WTC11 (cell line): ENCODE results near the gene MAEA. TPM values are rescaled to one million over a fixed set of nuclear protein-coding genes. Genes with fewer than 3 reads are reported as not detected.

Experiments
- ATAC-seq: fragments of 200-7000 bp; cut with Tn5 transposase; 2 replicates; pipeline ENCODE4 v1.10.0; 2021; ENCODE audit warnings: mild to moderate bottlenecking, moderate library complexity
- CTCF ChIA-PET: fragments of 300-600 bp; sonication (Branson Sonifier 250); formaldehyde crosslinking; loops from one replicate; lab custom pipeline; 2021; ENCODE audit warnings: antibody characterized with exemption; lab: Charles Lee
- POLR2A ChIA-PET: fragments of 350-600 bp; sonication (Branson Sonifier 250); formaldehyde crosslinking; loops from one replicate; lab custom pipeline; 2021; ENCODE audit warnings: antibody characterized with exemption; lab: Charles Lee
- DNase-seq: peaks from one replicate; pipeline ENCODE4 v3.0.0; 2021; ENCODE audit warnings: low spot score
- H3K27ac Mint-ChIP-seq: 2 replicates; pipeline ENCODE4 v1.8.0; 2021; ENCODE audit warnings: mixed read lengths
- H3K27me3 Mint-ChIP-seq: 2 replicates; pipeline ENCODE4 v1.8.0; 2021; ENCODE audit warnings: low read depth, mild to moderate bottlenecking, moderate library complexity, mixed read lengths
- H3K36me3 Mint-ChIP-seq: 2 replicates; pipeline ENCODE4 v1.8.0; 2021; ENCODE audit warnings: mixed read lengths
- H3K4me1 Mint-ChIP-seq: 2 replicates; pipeline ENCODE4 v1.8.0; 2022; ENCODE audit warnings: mixed read lengths
- H3K4me3 Mint-ChIP-seq: 2 replicates; pipeline ENCODE4 v1.8.0; 2021; ENCODE audit warnings: mild to moderate bottlenecking, moderate library complexity, mixed read lengths
- H3K9me3 Mint-ChIP-seq: 2 replicates; pipeline ENCODE4 v1.8.0; 2021; ENCODE audit warnings: mixed read lengths
- CREB1 ChIP-seq: sonication (generic); formaldehyde crosslinking; IDR thresholded peaks from 2 replicates; pipeline ENCODE4 v1.8.0; 2023; ENCODE audit warnings: mild to moderate bottlenecking, missing genetic modification reagents
- FOXP1 ChIP-seq: sonication (generic); formaldehyde crosslinking; IDR thresholded peaks from 2 replicates; pipeline ENCODE4 v1.8.0; 2022; ENCODE audit warnings: missing genetic modification reagents, mild to moderate bottlenecking, moderate library complexity, borderline replicate concordance
- GABPB1 ChIP-seq: sonication (generic); formaldehyde crosslinking; IDR thresholded peaks from 2 replicates; pipeline ENCODE4 v1.8.1; 2023; ENCODE audit warnings: mild to moderate bottlenecking, missing genetic modification reagents
- MXD4 ChIP-seq: fragments of 250-450 bp; sonication (Bioruptor Pico); IDR thresholded peaks from 2 replicates; pipeline ENCODE4 v1.8.0; 2021; ENCODE audit warnings: mild to moderate bottlenecking, moderate library complexity, borderline replicate concordance
- NFYB ChIP-seq: sonication (generic); formaldehyde crosslinking; conservative IDR thresholded peaks from 2 replicates; pipeline ENCODE4 v1.8.0; 2022; ENCODE audit warnings: low read depth, missing genetic modification reagents
- NR1H2 ChIP-seq: sonication (generic); formaldehyde crosslinking; IDR thresholded peaks from 2 replicates; pipeline ENCODE4 v1.9.0; 2021; ENCODE audit warnings: mild to moderate bottlenecking, moderate library complexity, missing genetic modification reagents
- TCF7 ChIP-seq: sonication (generic); formaldehyde crosslinking; IDR thresholded peaks from 2 replicates; pipeline ENCODE4 v1.8.0; 2022; ENCODE audit warnings: mild to moderate bottlenecking, low read depth, missing genetic modification reagents, moderate library complexity
- ZNF138 ChIP-seq: sonication (generic); formaldehyde crosslinking; conservative IDR thresholded peaks from 2 replicates; pipeline ENCODE4 v1.8.1; 2022; ENCODE audit warnings: mild to moderate bottlenecking, moderate library complexity, missing genetic modification reagents
- ZNF219 ChIP-seq: sonication (generic); formaldehyde crosslinking; IDR thresholded peaks from 2 replicates; pipeline ENCODE4 v1.8.0; 2023; ENCODE audit warnings: missing genetic modification reagents, mild to moderate bottlenecking, borderline replicate concordance
- total RNA-seq: library from RNA; stranded (reverse); gene quantifications from 3 replicates; pipeline ENCODE4 v1.2.3, GENCODE V29; 2021
- TF ChIP-seq, protein P1 (sequence below): sonication (generic); formaldehyde crosslinking; conservative IDR thresholded peaks from 2 replicates; pipeline ENCODE4 v1.8.1; 2023; ENCODE audit warnings: mild to moderate bottlenecking, low read depth, missing genetic modification reagents, moderate library complexity
- TF ChIP-seq, protein P2 (sequence below): sonication (generic); formaldehyde crosslinking; IDR thresholded peaks from 2 replicates; pipeline ENCODE4 v1.8.0; 2023; ENCODE audit warnings: missing genetic modification reagents
- TF ChIP-seq, protein P3 (sequence below): fragments of 250-450 bp; sonication (Bioruptor Pico); IDR thresholded peaks from 2 replicates; pipeline ENCODE4 v1.9.0; 2021; ENCODE audit warnings: moderate library complexity, mild to moderate bottlenecking, inconsistent platforms, borderline replicate concordance
- TF ChIP-seq, protein P4 (sequence below): sonication (generic); formaldehyde crosslinking; IDR thresholded peaks from 2 replicates; pipeline ENCODE4 v1.8.0; 2023; ENCODE audit warnings: missing genetic modification reagents, mild to moderate bottlenecking, borderline replicate concordance

Gene MAEA
- total RNA-seq, 1 experiment from 2014 or later = 86.9 TPM

DNA sequence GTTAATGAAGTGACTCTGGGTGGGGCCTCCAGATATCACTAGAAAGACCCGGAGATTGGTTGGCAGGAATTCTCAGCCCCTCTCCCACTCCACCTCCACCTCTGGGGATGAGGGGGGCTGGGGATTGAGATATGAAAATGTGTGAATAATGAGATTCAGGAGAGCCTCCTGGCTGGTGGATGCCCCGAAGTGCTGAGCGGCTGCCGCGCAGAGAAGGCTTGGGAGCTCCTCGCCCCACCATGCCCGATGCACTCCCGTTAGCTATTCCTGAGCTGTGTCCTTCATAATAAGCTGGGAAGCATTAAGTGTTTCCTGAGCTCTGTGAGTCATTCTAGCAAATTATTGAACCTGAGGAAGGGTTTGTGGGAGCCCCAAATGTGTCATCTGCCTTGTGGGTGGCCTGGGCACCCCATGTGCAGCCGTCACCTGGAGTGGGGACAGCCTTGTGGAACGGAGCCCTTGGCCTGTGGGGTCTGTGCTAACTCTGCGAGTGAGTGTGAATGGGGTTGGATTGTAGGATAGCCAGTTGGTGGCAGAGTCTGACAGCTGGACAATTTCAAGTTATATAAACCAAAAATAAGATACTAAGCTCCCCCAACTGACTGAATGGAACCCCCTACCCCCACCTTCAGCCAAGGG lies 4.4 kb upstream of the MAEA start (continued):
- TF ChIP-seq, protein P1, sequence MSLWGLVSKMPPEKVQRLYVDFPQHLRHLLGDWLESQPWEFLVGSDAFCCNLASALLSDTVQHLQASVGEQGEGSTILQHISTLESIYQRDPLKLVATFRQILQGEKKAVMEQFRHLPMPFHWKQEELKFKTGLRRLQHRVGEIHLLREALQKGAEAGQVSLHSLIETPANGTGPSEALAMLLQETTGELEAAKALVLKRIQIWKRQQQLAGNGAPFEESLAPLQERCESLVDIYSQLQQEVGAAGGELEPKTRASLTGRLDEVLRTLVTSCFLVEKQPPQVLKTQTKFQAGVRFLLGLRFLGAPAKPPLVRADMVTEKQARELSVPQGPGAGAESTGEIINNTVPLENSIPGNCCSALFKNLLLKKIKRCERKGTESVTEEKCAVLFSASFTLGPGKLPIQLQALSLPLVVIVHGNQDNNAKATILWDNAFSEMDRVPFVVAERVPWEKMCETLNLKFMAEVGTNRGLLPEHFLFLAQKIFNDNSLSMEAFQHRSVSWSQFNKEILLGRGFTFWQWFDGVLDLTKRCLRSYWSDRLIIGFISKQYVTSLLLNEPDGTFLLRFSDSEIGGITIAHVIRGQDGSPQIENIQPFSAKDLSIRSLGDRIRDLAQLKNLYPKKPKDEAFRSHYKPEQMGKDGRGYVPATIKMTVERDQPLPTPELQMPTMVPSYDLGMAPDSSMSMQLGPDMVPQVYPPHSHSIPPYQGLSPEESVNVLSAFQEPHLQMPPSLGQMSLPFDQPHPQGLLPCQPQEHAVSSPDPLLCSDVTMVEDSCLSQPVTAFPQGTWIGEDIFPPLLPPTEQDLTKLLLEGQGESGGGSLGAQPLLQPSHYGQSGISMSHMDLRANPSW (CRISPR knock-in tag) = no peak
- TF ChIP-seq CREB1 (CRISPR knock-in tag) (no peak), MXD4 (CRISPR knock-in tag) (no peak), GABPB1 (CRISPR knock-in tag) (no peak), ZNF138 (CRISPR knock-in tag) (no peak), TCF7 (no peak)
- TF ChIP-seq, protein P2, sequence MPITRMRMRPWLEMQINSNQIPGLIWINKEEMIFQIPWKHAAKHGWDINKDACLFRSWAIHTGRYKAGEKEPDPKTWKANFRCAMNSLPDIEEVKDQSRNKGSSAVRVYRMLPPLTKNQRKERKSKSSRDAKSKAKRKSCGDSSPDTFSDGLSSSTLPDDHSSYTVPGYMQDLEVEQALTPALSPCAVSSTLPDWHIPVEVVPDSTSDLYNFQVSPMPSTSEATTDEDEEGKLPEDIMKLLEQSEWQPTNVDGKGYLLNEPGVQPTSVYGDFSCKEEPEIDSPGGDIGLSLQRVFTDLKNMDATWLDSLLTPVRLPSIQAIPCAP (CRISPR knock-in tag) = no peak
- TF ChIP-seq, protein P3, sequence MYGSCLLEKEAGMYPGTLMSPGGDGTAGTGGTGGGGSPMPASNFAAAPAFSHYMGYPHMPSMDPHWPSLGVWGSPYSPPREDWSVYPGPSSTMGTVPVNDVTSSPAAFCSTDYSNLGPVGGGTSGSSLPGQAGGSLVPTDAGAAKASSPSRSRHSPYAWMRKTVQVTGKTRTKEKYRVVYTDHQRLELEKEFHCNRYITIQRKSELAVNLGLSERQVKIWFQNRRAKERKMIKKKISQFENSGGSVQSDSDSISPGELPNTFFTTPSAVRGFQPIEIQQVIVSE (CRISPR knock-in tag) = no peak

DNA sequence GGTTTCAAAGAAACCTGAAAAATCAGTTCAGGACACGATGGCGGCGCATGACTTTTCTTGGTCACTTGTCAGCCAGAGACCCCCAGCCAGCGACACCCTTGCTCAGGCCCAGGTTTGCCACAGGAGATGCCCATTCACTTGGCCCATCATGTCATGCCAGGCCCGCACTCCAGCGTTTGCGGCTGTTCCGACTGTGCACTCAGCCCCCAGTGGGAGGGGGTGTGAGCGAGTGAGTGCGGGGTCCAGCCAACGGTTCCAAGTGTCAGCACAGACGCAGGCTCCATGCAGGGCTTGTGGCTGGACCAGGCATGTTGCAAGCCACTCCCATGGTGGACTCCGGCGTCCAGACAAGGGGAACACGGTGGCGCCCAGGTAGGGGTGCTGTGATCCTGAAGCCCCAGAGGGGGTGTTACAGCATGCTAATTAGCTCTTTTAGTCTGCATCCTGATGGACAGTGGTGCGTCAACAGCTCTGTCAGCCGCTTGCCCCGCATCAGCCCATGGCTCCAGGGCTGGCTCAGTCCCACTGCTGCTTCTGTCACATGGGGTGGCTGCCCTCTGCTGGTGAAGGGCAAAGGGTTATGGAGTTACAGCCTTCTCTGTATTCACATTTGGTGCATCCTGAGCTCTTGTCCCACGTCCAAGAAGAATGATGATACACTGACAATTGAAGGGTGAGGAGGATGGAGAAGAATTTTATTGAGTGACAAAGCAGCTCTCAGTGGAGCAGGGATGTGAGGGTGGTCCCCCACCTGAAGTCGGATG lies 3.7 kb upstream of the MAEA start:
- H3K27me3 Mint-ChIP-seq = peaks cover 10% of the 10 kb centered on the region
- no peak overlapping the region for H3K27ac Mint-ChIP-seq
- no peak overlapping the region for H3K4me3 Mint-ChIP-seq
- peak; percentile 6; the same call in 1 of the 2 replicates for ATAC-seq
- peaks cover 14% of the 10 kb centered on the region for H3K4me1 Mint-ChIP-seq
- H3K36me3 Mint-ChIP-seq = peaks cover 5% of the 10 kb centered on the region
- ChIA-PET POLR2A (interaction anchor here (1.2 kb wide), 1 partner anchor 23 kb away, joined by 3 read pairs; no protein-coding TSS in a partner anchor), CTCF (interaction anchor here (0.5 to 1.8 kb wide), 16 partner anchors 8 to 460 kb away, joined by 3 to 11 read pairs (median 5); partner anchors contain the start of gene UVSSA)
- DNase-seq = peak; percentile 60
- peaks cover 34% of the 10 kb centered on the region for H3K9me3 Mint-ChIP-seq
- TF ChIP-seq NFYB = no peak
- TF ChIP-seq NR1H2 (CRISPR knock-in tag) = no peak
- no peak for TF ChIP-seq ZNF219
- no peak for TF ChIP-seq FOXP1
- TF ChIP-seq, protein P4, sequence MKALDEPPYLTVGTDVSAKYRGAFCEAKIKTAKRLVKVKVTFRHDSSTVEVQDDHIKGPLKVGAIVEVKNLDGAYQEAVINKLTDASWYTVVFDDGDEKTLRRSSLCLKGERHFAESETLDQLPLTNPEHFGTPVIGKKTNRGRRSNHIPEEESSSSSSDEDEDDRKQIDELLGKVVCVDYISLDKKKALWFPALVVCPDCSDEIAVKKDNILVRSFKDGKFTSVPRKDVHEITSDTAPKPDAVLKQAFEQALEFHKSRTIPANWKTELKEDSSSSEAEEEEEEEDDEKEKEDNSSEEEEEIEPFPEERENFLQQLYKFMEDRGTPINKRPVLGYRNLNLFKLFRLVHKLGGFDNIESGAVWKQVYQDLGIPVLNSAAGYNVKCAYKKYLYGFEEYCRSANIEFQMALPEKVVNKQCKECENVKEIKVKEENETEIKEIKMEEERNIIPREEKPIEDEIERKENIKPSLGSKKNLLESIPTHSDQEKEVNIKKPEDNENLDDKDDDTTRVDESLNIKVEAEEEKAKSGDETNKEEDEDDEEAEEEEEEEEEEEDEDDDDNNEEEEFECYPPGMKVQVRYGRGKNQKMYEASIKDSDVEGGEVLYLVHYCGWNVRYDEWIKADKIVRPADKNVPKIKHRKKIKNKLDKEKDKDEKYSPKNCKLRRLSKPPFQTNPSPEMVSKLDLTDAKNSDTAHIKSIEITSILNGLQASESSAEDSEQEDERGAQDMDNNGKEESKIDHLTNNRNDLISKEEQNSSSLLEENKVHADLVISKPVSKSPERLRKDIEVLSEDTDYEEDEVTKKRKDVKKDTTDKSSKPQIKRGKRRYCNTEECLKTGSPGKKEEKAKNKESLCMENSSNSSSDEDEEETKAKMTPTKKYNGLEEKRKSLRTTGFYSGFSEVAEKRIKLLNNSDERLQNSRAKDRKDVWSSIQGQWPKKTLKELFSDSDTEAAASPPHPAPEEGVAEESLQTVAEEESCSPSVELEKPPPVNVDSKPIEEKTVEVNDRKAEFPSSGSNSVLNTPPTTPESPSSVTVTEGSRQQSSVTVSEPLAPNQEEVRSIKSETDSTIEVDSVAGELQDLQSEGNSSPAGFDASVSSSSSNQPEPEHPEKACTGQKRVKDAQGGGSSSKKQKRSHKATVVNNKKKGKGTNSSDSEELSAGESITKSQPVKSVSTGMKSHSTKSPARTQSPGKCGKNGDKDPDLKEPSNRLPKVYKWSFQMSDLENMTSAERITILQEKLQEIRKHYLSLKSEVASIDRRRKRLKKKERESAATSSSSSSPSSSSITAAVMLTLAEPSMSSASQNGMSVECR (CRISPR knock-in tag) = no peak
